ENCODE measurements around the gene CCL3.

CCL3 gene

GRCh38 chr17:36055921-36056520 lies 33.9 kb downstream of the CCL3 start:
- no peak for DNase-seq (ENCODE audit: extremely low read depth in 1 of 2, low read depth in 1 of 2)

GRCh38 chr17:36055171-36055570 lies 34.8 kb downstream of the CCL3 start:
- DNase-seq (ENCODE audit: extremely low read depth in 1 of 2, low read depth in 1 of 2) = no peak

- no peak for DNase-seq (ENCODE audit: extremely low read depth in 1 of 2, low read depth in 1 of 2)
Measured at GRCh38 chr17:36049643-36050042, 40.3 kb downstream of the CCL3 start.

GRCh38 chr17:36048066-36048465 lies 41.9 kb downstream of the CCL3 start:
- no peak for DNase-seq (ENCODE audit: extremely low read depth in 1 of 2, low read depth in 1 of 2)
